Central memory CD8-positive, alpha-beta T cell (primary cell): ENCODE data around the gene PPDPF.
A peak's percentile ranks its signal among the peaks of the same experiment; 100 is the strongest.

Source experiments
- ATAC-seq: fragments of 150-1000 bp; cut with Tn5 transposase; replicated peaks from 2 replicates; pipeline ENCODE4 v1.10.0; 2022; ENCODE audit warnings: mild to moderate bottlenecking, moderate FRiP score, moderate number of reproducible peaks; ENCODE audit not compliant: poor library complexity, severe bottlenecking; ENCODE audit errors: extremely low read depth
- DNase-seq, 2 donors: peaks; one replicate each; pipeline ENCODE4 v3.0.0; 2021; ENCODE audit warnings: low spot score in 2 of 2
- H3K27ac Mint-ChIP-seq: one replicate; pipeline ENCODE4 v1.8.0; 2022; ENCODE audit warnings: low read depth, mild to moderate bottlenecking, moderate library complexity, mixed read lengths
- H3K27me3 Mint-ChIP-seq: one replicate; pipeline ENCODE4 v1.8.0; 2022; ENCODE audit warnings: mixed read lengths
- H3K36me3 Mint-ChIP-seq: one replicate; pipeline ENCODE4 v1.8.0; 2022; ENCODE audit warnings: mild to moderate bottlenecking, moderate library complexity, mixed read lengths; ENCODE audit not compliant: insufficient read depth
- H3K4me1 Mint-ChIP-seq: one replicate; pipeline ENCODE4 v1.8.0; 2022; ENCODE audit warnings: mixed read lengths
- H3K4me3 Mint-ChIP-seq: one replicate; pipeline ENCODE4 v1.8.0; 2022; ENCODE audit warnings: mild to moderate bottlenecking, moderate library complexity, mixed read lengths
- H3K9me3 Mint-ChIP-seq: one replicate; pipeline ENCODE4 v1.8.0; 2022; ENCODE audit warnings: mixed read lengths

Gene PPDPF

DNA sequence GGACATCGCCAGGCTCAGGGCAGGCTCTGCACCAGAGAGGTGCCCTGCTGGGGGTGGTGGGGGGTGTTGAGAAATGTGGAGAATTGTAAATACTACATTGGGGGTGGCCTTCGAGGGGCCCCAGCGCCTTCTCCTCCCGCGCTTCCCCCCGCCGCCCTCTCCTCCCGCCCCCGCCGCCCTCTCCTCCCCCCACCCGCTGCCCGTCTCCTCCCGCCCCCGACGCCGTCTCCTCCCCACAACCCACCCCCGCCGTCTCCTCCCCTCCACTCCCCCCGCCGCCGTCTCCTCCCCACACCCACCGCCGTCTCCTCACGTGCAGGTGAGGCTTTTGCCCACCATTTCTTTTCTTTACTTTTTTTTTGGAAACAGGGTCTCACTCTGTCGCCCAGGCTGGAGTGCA lies 28.5 kb downstream of the PPDPF start:
- Mint-ChIP-seq H3K4me3 (no peak overlapping the region), H3K9me3 (no peaks in the 10 kb centered on the region), H3K27me3 (peaks cover 22% of the 10 kb centered on the region), H3K4me1 (peaks cover 18% of the 10 kb centered on the region), H3K27ac (no peak overlapping the region), H3K36me3 (peaks cover 7% of the 10 kb centered on the region)
- ATAC-seq, result no peak
- no peak for DNase-seq

DNA sequence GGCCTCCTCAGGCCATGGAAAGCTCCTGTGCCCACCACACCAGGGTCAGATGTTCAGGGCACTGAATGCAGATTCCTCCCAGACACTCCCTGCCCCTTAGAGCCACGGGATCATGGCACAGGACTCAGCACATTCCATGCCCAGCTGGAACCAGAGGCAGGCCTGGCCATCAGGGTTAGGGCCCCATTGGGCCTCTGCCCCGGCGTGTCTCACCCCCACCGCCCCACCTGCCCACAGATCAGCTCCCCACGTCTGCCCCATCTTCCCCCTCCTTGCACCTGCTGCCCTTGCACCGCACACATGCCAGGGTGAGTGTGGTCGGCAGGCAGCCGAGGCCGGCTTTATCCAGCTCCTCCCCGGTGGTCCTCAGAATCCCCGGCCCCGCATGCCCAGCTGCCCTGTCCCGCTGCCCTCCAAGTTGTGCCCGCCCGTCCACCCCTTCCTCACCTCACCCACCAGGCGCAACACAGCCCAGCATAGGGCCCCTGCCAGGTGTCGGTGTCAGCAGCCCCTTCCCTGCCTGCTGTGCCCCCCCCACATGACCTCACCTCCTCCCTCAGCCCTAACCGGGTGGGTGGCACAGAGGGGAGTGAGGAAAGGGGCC lies 29.2 kb downstream of the PPDPF start:
- ATAC-seq (no peak), DNase-seq (no peak)
- no peak overlapping the region for H3K27ac Mint-ChIP-seq
- no peak overlapping the region for H3K4me3 Mint-ChIP-seq
- no peaks in the 10 kb centered on the region for H3K9me3 Mint-ChIP-seq
- H3K27me3 Mint-ChIP-seq, result peaks cover 22% of the 10 kb centered on the region
- H3K36me3 Mint-ChIP-seq, result peaks cover 7% of the 10 kb centered on the region
- peaks cover 18% of the 10 kb centered on the region for H3K4me1 Mint-ChIP-seq

DNA sequence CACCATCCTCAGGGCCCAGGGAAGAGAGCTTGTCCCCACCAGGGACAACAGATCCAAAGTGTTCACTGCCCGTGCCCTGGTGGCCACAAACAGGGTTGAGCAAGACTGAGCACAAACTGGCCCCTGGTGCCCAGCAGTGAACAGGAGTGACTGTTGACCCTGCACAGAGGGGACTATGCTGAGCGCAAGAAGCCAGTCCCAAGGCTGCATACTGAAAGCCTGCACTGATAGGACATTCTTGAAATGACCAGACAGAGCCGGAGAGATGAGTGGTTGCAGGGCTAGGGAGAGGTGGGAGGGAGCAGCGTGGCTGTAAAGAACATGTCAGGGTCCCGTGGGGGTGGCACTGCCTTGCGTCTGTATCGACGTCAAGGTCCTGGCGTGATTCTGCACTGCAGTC lies 30.5 kb downstream of the PPDPF start:
- Mint-ChIP-seq H3K36me3 (peaks cover 7% of the 10 kb centered on the region), H3K27ac (no peak overlapping the region), H3K4me1 (peaks cover 13% of the 10 kb centered on the region), H3K4me3 (no peak overlapping the region), H3K9me3 (no peaks in the 10 kb centered on the region), H3K27me3 (peaks cover 22% of the 10 kb centered on the region)
- no peak for ATAC-seq
- no peak for DNase-seq

DNA sequence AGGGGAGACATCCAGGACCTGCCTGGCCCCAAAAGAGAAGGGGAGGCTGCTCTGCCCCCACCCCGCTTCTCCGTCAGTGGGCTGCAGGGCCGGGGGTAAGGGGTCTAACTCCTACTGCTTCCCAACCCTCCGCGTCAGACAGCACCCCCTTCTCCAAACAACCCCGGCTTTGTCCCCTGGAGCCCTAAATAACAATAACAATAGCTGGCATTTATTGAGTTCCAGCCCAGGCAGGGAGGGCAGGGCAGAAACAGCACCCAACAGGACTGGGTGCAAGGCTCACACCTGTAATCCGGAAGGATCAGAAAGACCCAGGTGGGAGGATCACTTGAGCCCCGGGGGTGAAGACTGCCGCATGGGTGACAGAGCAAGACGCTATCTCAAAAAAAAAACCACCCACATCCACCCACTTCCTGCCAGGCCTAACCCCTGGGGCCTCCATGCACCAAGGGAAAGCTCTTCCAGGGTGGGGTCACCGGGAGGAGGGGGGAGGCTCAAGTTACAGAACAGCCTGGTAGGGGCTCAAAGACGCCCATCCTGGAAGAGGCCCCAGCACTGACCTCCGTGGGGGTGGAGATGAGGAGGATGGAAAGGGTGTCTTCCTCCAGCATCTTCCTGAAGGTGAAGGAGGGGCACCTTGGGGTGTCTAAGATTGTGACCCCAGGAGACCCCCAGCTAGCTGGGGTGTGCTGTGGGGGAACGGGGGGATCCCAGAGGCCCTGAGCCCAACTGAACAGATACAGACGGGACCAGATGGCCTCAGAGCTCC lies 32.1 kb downstream of the PPDPF start:
- Mint-ChIP-seq H3K27me3 (peaks cover 22% of the 10 kb centered on the region), H3K4me3 (peak overlapping the region; percentile 75), H3K4me1 (peaks cover 19% of the 10 kb centered on the region), H3K9me3 (no peaks in the 10 kb centered on the region), H3K36me3 (peaks cover 10% of the 10 kb centered on the region), H3K27ac (peak overlapping the region; percentile 76)
- ATAC-seq (peak; percentile 77), DNase-seq (peak; percentile 57 to 68)

DNA sequence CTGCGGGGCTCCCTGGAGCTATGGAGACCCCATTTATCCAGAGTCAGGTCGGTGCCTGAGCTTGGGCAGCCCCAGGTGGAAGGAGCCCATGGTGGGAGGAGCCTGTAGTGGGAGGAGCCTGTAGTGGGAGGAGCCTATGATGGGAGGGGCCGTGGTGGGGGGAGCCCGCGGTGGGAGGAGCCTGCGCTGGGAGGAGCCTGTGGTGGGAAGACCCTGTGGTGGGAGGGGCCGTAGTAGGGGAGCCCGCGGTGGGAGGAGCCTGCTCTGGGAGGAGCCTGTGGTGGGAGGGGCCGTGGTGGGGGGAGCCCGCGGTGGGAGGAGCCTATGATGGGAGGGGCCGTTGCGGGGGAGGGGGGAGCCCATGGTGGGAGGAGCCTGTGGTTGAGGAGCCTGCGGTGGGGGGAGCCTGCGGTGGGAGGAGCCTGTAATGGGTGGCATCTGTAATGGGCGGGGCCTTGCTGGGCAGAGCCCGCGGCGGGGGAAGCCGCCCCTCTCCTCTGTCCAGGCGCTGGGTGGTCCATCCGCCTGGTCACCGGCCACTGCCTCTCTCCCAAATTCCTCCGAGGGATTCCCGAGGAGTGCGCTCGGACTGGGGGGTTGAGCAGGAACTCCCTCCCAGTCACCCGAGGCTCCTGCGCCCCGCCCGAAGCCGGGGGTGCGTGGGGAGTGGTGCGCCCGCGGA lies 32.8 kb downstream of the PPDPF start:
- no peaks in the 10 kb centered on the region for H3K9me3 Mint-ChIP-seq
- peaks cover 10% of the 10 kb centered on the region for H3K36me3 Mint-ChIP-seq
- peak; percentile 66 for ATAC-seq
- H3K4me1 Mint-ChIP-seq, result peaks cover 19% of the 10 kb centered on the region
- peak overlapping the region; percentile 75 for H3K4me3 Mint-ChIP-seq
- DNase-seq, result peak; percentile 83 to 91
- H3K27ac Mint-ChIP-seq, result peak overlapping the region; percentile 76
- peaks cover 22% of the 10 kb centered on the region for H3K27me3 Mint-ChIP-seq

DNA sequence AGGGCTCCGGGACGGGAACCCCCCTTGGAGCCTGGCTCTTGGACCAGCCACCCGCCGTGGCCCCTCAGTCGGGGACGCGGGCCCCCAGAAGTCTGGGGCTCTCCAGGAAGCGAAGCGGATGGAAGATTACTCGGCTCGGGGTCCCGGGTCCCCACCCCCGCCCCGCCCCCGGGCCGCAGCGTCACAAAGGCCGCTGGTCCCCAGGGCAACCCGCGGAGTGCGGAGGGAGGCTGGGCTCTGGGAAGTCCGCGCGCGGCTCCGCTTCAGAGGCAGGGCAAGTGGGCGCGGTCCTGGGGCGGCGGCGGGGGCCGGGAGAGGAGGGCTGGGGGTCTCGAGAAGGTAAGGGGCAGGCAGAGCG lies 33.3 kb downstream of the PPDPF start, which contains the start of gene FNDC11:
TSS of gene FNDC11 (plus strand) at position 227 of the 358 bp plus-strand sequence. CDS start 1,505 bp downstream, outside the sequence.
- H3K9me3 Mint-ChIP-seq, result no peaks in the 10 kb centered on the region
- H3K36me3 Mint-ChIP-seq, result peaks cover 13% of the 10 kb centered on the region
- peak; percentile 4 for ATAC-seq
- no peak for DNase-seq
- peaks cover 17% of the 10 kb centered on the region for H3K27me3 Mint-ChIP-seq
- peak within 1 kb of the TSS; percentile 76 for H3K27ac Mint-ChIP-seq
- peak within 1 kb of the TSS; percentile 75 for H3K4me3 Mint-ChIP-seq
- H3K4me1 Mint-ChIP-seq, result peaks cover 19% of the 10 kb centered on the region

DNA sequence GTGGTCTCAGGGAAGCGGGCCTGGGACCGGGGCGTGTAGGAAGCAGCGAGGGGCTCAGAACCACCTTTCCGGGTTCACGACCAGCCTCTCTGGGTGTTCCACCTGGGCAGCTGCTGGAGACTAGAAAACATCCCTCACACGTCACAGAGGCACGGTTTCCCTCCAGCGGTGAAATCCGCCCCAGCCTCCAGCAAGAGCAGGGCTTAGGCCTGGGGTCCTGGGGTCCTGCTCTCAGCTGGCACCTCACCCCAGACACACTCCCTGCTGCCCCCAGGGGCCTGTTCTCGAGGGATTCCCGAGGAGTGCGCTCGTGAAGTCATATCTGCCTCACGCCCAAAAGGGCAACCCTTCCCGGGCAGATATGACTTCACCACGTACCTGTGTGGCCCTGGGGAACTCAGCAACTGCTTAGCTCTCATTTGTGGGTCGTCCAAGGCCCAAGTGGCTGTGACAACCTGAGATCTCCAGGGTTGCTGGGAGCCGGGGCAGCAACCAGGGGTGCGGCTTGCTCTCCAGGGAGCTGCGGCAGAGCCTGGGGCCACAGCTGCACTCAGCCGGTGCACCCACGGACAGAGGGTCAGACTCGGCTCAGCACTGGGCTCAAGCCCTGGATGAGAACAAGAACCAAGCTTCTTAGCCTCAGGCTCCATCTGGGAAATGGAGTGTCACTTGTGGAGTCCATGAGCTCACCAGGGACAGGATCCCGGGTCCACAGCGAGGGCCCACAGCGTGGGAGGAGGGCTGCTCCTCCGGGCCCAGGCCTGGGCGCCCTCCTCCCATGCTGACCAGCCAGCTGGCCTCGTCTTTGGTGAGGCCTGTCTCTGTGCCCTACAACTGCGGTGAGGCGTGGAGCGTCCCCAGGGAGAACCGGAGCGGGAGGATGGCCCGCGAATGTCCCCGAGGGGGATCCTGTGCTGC lies 34.1 kb downstream of the PPDPF start:
- Mint-ChIP-seq H3K27ac (no peak overlapping the region), H3K9me3 (no peaks in the 10 kb centered on the region), H3K27me3 (peaks cover 9% of the 10 kb centered on the region), H3K4me3 (peak overlapping the region; percentile 75), H3K4me1 (peaks cover 19% of the 10 kb centered on the region), H3K36me3 (peaks cover 13% of the 10 kb centered on the region)
- no peak for ATAC-seq
- no peak for DNase-seq

DNA sequence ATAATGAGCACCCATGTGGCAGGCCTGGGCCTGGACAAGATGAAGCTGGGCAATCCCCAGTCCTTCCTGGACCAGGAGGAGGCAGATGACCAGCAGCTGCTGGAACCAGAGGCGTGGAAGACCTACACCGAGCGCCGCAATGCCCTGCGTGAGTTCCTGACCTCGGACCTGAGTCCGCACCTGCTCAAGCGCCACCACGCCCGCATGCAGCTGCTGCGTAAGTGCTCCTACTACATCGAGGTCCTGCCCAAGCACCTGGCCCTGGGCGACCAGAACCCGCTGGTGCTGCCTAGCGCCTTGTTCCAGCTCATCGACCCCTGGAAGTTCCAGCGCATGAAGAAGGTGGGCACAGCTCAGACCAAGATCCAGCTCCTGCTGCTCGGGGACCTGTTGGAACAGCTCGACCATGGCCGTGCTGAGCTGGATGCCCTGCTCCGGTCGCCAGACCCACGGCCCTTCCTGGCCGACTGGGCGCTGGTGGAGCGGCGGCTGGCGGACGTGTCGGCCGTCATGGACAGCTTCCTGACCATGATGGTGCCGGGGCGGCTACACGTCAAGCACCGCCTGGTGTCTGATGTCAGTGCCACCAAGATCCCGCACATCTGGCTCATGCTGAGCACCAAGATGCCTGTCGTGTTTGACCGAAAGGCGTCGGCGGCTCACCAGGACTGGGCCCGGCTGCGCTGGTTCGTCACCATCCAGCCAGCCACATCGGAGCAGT lies 35.3 kb downstream of the PPDPF start:
- H3K4me3 Mint-ChIP-seq, result no peak overlapping the region
- no peak for DNase-seq
- H3K9me3 Mint-ChIP-seq, result no peaks in the 10 kb centered on the region
- H3K27me3 Mint-ChIP-seq, result no peaks in the 10 kb centered on the region
- no peak overlapping the region for H3K27ac Mint-ChIP-seq
- peaks cover 17% of the 10 kb centered on the region for H3K36me3 Mint-ChIP-seq
- H3K4me1 Mint-ChIP-seq, result peaks cover 19% of the 10 kb centered on the region
- ATAC-seq, result no peak

DNA sequence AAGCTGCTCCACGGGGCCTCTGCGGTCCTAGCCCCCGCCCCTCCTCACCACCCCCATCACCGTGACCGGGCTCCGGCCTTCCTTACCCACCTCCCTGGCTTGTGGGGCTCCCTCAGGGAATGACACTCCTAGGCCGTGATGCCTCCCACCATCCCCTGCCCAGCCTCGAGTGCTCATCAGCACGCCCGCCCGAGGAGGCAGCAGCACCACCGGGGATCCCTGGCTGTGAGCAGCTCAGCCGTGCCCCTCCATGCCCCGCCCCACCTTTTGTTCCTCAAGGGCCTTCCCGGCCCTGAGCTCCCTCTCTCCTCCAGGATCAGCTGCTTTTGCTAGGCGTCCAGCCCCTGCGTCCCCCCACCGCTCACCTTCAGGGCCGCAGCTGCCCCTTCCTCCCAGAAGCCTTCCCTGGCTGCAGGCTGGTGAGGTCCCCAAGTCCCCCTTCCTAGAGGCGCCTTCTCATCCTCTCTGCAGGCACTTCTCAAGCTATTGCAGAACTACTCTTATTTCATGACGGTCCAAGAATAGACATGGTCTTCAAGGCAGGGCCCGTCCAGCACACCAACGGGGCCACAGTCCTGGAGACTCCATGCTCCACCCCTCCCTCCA lies 36.4 kb downstream of the PPDPF start:
- no peak for DNase-seq
- Mint-ChIP-seq H3K27me3 (no peaks in the 10 kb centered on the region), H3K4me3 (no peak overlapping the region)

DNA sequence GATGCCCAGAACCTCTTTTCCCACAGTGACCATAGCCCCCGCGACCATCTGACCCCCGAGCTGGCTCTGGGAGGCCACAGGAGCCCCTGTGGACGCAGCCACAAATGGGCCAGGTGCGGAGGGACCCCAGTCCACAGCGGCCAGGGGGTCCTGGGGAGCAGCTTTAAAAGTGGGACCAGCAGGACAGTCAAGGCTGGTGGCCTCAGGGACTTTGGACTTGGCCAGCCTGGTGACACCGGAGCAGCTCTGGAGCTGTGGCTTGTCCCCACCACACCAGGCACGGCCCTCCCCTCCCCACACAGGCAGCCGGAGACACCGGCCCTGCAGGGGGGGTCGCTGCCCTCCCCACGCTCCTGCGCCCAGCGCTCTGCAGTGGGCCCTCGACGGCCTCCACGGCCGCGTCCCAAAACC lies 36.9 kb downstream of the PPDPF start:
- H3K9me3 Mint-ChIP-seq, result no peaks in the 10 kb centered on the region
- H3K27me3 Mint-ChIP-seq, result no peaks in the 10 kb centered on the region
- no peak overlapping the region for H3K4me3 Mint-ChIP-seq
- H3K36me3 Mint-ChIP-seq, result peaks cover 19% of the 10 kb centered on the region
- ATAC-seq (no peak), DNase-seq (no peak)
- H3K4me1 Mint-ChIP-seq, result peaks cover 13% of the 10 kb centered on the region
- no peak overlapping the region for H3K27ac Mint-ChIP-seq

More for the DNA sequence above, 36.4 kb downstream of the PPDPF start:
- no peaks in the 10 kb centered on the region for H3K9me3 Mint-ChIP-seq
- H3K36me3 Mint-ChIP-seq, result peaks cover 17% of the 10 kb centered on the region
- ATAC-seq, result no peak
- H3K27ac Mint-ChIP-seq, result no peak overlapping the region
- H3K4me1 Mint-ChIP-seq, result peaks cover 18% of the 10 kb centered on the region

DNA sequence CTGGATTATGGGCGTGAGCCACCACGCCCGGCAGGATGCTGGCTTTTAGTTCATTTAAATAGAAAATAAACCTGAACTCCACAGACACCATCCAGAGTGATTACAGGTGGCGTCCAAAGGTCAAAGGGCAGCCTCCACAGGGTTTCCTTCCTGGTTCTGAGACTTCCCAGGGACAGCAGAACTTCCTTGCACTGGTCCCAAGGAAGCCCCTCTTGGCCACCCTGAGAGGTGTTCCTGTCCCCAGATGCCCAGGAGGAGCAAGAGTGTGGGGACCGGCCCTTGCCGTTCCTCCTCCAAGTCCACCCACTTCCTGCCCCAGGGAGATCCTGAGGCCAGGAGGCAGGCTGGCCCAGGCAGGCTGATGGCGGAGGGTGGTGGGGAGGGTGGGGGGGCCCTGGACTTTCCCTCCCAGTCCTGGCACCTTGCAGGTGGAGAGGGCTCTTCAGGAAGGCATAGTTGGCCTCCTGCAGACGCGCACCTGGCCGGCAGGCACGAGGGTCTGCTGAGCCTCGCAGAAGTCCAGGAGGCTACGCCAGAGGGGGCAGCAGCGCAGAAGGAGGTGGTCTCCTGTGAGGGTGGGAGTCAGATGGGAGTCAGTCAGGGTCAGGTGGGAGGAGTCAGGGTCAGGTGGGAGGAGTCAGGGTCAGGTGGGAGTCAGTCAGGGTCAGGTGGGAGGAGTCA lies 38.4 kb downstream of the PPDPF start:
- H3K27me3 Mint-ChIP-seq, result no peaks in the 10 kb centered on the region
- peaks cover 11% of the 10 kb centered on the region for H3K36me3 Mint-ChIP-seq
- no peaks in the 10 kb centered on the region for H3K9me3 Mint-ChIP-seq
- ATAC-seq (no peak), DNase-seq (no peak)
- H3K27ac Mint-ChIP-seq, result peak overlapping the region; percentile 16
- peaks cover 6% of the 10 kb centered on the region for H3K4me1 Mint-ChIP-seq
- H3K4me3 Mint-ChIP-seq, result no peak overlapping the region
